H1 (cell line): ENCODE data around the gene NMNAT3. TPM values are rescaled to one million over a fixed set of nuclear protein-coding genes. Genes with fewer than 3 reads are reported as not detected.

Experiments used
- CTCF ChIA-PET: fragments of 300-600 bp; sonication (Branson Sonifier 250); formaldehyde crosslinking; loops from one replicate; lab custom pipeline; 2021; ENCODE audit not compliant: partially characterized antibody; lab: Charles Lee
- POLR2A ChIA-PET: fragments of 300-600 bp; sonication (Branson Sonifier 250); formaldehyde crosslinking; loops from one replicate; lab custom pipeline; 2021; ENCODE audit warnings: inconsistent platforms; ENCODE audit not compliant: partially characterized antibody; lab: Charles Lee
- DNase-seq, 2 experiments: peaks; one replicate each; pipeline versions ENCODE4 v3.0.0 to v3.0.0-alpha.2; 2010 to 2022; ENCODE audit warnings: low spot score in 2 of 2, low read depth in 1 of 2, mixed read lengths in 1 of 2
- FAIRE-seq: peaks from 2 replicates; lab custom pipeline; 2011; peaks lifted over from hg19 to GRCh38; lab: Jason Lieb, UNC
- H2AFZ ChIP-seq: 2 replicates; pipeline ENCODE4 v1.8.1; 2012; ENCODE audit warnings: low read length, inconsistent platforms
- H2AK5ac ChIP-seq: 2 replicates; pipeline ENCODE4 v1.6.1; 2013; ENCODE audit warnings: low read depth, low read length
- H2BK120ac ChIP-seq: replicated peaks from 2 replicates; pipeline ENCODE3; 2013; ENCODE audit warnings: low read depth, low read length, inconsistent platforms
- H2BK12ac ChIP-seq: 2 replicates; pipeline ENCODE4 v1.6.1; 2013; ENCODE audit warnings: low read depth, low read length
- H2BK15ac ChIP-seq: 2 replicates; pipeline ENCODE4 v1.6.1; 2013; ENCODE audit warnings: low read length
- H2BK20ac ChIP-seq: 2 replicates; pipeline ENCODE4 v1.6.1; 2013; ENCODE audit warnings: low read length
- H2BK5ac ChIP-seq: 2 replicates; pipeline ENCODE4 v1.6.1; 2013; ENCODE audit warnings: low read depth, low read length
- H3K14ac ChIP-seq: 2 replicates; pipeline ENCODE4 v1.6.1; 2013; ENCODE audit warnings: inconsistent platforms; ENCODE audit not compliant: insufficient read length
- H3K18ac ChIP-seq: 2 replicates; pipeline ENCODE4 v1.6.1; 2013; ENCODE audit warnings: low read length; ENCODE audit errors: extremely low read depth
- H3K23ac ChIP-seq: 2 replicates; pipeline ENCODE4 v1.6.1; 2013; ENCODE audit warnings: inconsistent platforms; ENCODE audit not compliant: insufficient read length
- H3K23me2 ChIP-seq: 2 replicates; pipeline ENCODE4 v1.6.1; 2013; ENCODE audit warnings: low read depth, low read length
- H3K27ac ChIP-seq: 2 replicates; pipeline ENCODE4 v1.6.1; 2011; ENCODE audit warnings: low read depth, low read length, inconsistent platforms
- H3K27me3 ChIP-seq, 4 experiments: replicated peaks in 1 of 4; 1 replicate in 1 of 4; 2 replicates in 3 of 4; pipeline versions ENCODE4 v1.6.1 to v1.8.1; 2011 to 2013; ENCODE audit warnings: low read length in 3 of 4, mild to moderate bottlenecking in 3 of 4, inconsistent platforms in 2 of 4, mixed read lengths in 2 of 4, moderate library complexity in 1 of 4; ENCODE audit not compliant: control insufficient read depth in 3 of 4, insufficient read depth in 3 of 4; ENCODE audit errors: extremely low read depth in 1 of 4
- H3K36me3 ChIP-seq, 4 experiments: 2 replicates each; pipeline versions ENCODE4 v1.6.1 to v1.8.1; 2011 to 2013; ENCODE audit warnings: mild to moderate bottlenecking in 4 of 4, low read length in 3 of 4, moderate library complexity in 2 of 4, control low read depth in 1 of 4, inconsistent platforms in 1 of 4; ENCODE audit not compliant: insufficient read depth in 4 of 4, control insufficient read depth in 2 of 4
- H3K4ac ChIP-seq: replicated peaks from 2 replicates; pipeline ENCODE3; 2013; ENCODE audit warnings: low read length, low read depth, mixed read lengths, inconsistent platforms; ENCODE audit not compliant: insufficient read length
- H3K4me1 ChIP-seq, 4 experiments: replicated peaks in 1 of 4; 1 replicate in 1 of 4; 2 replicates in 3 of 4; pipeline versions ENCODE4 v1.6.1 to v1.8.1; 2011 to 2013; ENCODE audit warnings: low read length in 3 of 4, inconsistent platforms in 2 of 4, mixed read lengths in 1 of 4; ENCODE audit not compliant: insufficient read depth in 4 of 4, control insufficient read depth in 3 of 4
- H3K4me2 ChIP-seq, 2 experiments: 2 replicates each; pipeline versions ENCODE4 v1.6.1 to v1.8.1; 2011 to 2013; ENCODE audit warnings: low read depth in 2 of 2, low read length in 2 of 2, control low read depth in 1 of 2, inconsistent platforms in 1 of 2, mild to moderate bottlenecking in 1 of 2; ENCODE audit not compliant: insufficient read depth in 1 of 2
- H3K4me3 ChIP-seq, 4 experiments: fragments of 200-600, 300-600 bp in 1 of 4; sonication (generic), shearing (Covaris generic), sonication (Bioruptor Twin) in 1 of 4; 2 replicates each; pipeline versions ENCODE4 v1.5.1 to v1.8.1; 2011 to 2016; ENCODE audit warnings: low read length in 4 of 4, low read depth in 3 of 4, control low read depth in 2 of 4, inconsistent platforms in 2 of 4, mild to moderate bottlenecking in 2 of 4, mixed read lengths in 1 of 4, moderate library complexity in 1 of 4; ENCODE audit not compliant: insufficient read depth in 2 of 4; ENCODE audit errors: extremely low read depth in 1 of 4
- H3K56ac ChIP-seq: replicated peaks from 2 replicates; pipeline ENCODE3; 2013; ENCODE audit warnings: low read depth, mild to moderate bottlenecking, mixed read lengths, low read length, inconsistent platforms; ENCODE audit not compliant: insufficient read length
- H3K79me1 ChIP-seq: 2 replicates; pipeline ENCODE4 v1.6.1; 2013; ENCODE audit warnings: low read depth, low read length, control low read depth
- H3K79me2 ChIP-seq, 2 experiments: 2 replicates each; pipeline versions ENCODE4 v1.6.1 to v1.8.1; 2012 to 2013; ENCODE audit warnings: low read length in 2 of 2, mild to moderate bottlenecking in 2 of 2, inconsistent platforms in 1 of 2; ENCODE audit not compliant: insufficient read depth in 2 of 2, control insufficient read depth in 1 of 2
- H3K9ac ChIP-seq, 4 experiments: replicated peaks in 1 of 4; 1 replicate in 1 of 4; 2 replicates in 3 of 4; pipeline versions ENCODE4 v1.6.1 to v1.8.1; 2011 to 2013; ENCODE audit warnings: low read depth in 3 of 4, low read length in 3 of 4, control low read depth in 2 of 4, mild to moderate bottlenecking in 2 of 4, moderate library complexity in 2 of 4, inconsistent platforms in 1 of 4; ENCODE audit errors: extremely low read depth in 1 of 4
- H3K9me3 ChIP-seq, 2 experiments: 2 replicates each; pipeline versions ENCODE4 v1.6.1 to v1.8.1; 2012 to 2013; ENCODE audit warnings: mild to moderate bottlenecking in 2 of 2, moderate library complexity in 2 of 2, control low read depth in 1 of 2, inconsistent platforms in 1 of 2, low read depth in 1 of 2, low read length in 1 of 2, mixed read lengths in 1 of 2; ENCODE audit not compliant: insufficient read depth in 2 of 2
- H4K20me1 ChIP-seq, 2 experiments: replicated peaks in 1 of 2; 2 replicates each; pipeline versions ENCODE3 to v1.8.1; 2011 to 2013; ENCODE audit warnings: inconsistent platforms in 2 of 2, low read length in 2 of 2, mild to moderate bottlenecking in 1 of 2; ENCODE audit not compliant: insufficient read depth in 2 of 2, control insufficient read depth in 1 of 2
- H4K5ac ChIP-seq: 2 replicates; pipeline ENCODE4 v1.6.1; 2013; ENCODE audit warnings: low read length, low read depth, mixed read lengths, inconsistent platforms; ENCODE audit not compliant: insufficient read length
- H4K8ac ChIP-seq: 2 replicates; pipeline ENCODE4 v1.8.0; 2013; ENCODE audit warnings: mild to moderate bottlenecking, moderate library complexity, low read length, inconsistent platforms; ENCODE audit not compliant: insufficient read depth; ENCODE audit errors: extremely low read depth
- H4K91ac ChIP-seq: replicated peaks from 2 replicates; pipeline ENCODE3; 2013; ENCODE audit warnings: low read length, mixed read lengths, inconsistent platforms; ENCODE audit not compliant: insufficient read length
- CREB1 ChIP-seq: IDR thresholded peaks from 2 replicates; pipeline ENCODE4 v1.6.1; 2012; ENCODE audit warnings: inconsistent platforms
- FOSL1 ChIP-seq: IDR thresholded peaks from 2 replicates; pipeline ENCODE4 v1.6.1; 2011; ENCODE audit warnings: mild to moderate bottlenecking, low read depth, low read length, moderate library complexity; ENCODE audit not compliant: insufficient read depth
- RXRA ChIP-seq: IDR thresholded peaks from 2 replicates; pipeline ENCODE4 v1.6.1; 2011; ENCODE audit warnings: low read depth, mild to moderate bottlenecking, low read length, moderate library complexity; ENCODE audit not compliant: insufficient read depth
- SRF ChIP-seq: IDR thresholded peaks from 2 replicates; pipeline ENCODE4 v1.6.1; 2011; ENCODE audit warnings: mild to moderate bottlenecking, low read depth, low read length, moderate library complexity
- WGBS, 2 experiments: shearing (Covaris generic) in 1 of 2; methylation state at CpG; one replicate each; pipeline versions ENCODE4 v1.1.6 to v1.1.7; 2013 to 2015; ENCODE audit warnings: low lambda C conversion rate in 2 of 2, mixed read lengths in 2 of 2, inconsistent platforms in 1 of 2, low coverage in 1 of 2, missing lambda C conversion rate in 1 of 2; ENCODE audit not compliant: insufficient replicate concordance in 2 of 2, insufficient coverage in 1 of 2, insufficient read length in 1 of 2; ENCODE audit errors: extremely low coverage in 1 of 2, missing lambda C conversion rate in 1 of 2; 5-methylcytosine and 5-hydroxymethylcytosine counted together
- polyA plus RNA-seq, 7 experiments: library from polyadenylated mRNA; depleted of rRNA in 3 of 7; stranded (reverse) in 5 of 7; unstranded in 2 of 7; fragments of >200 nt in 5 of 7; fragments of 200-250 nt in 2 of 7; gene quantifications; 1 replicate in 5 of 7; 2 replicates in 1 of 7; 4 replicates in 1 of 7; pipeline versions ENCODE4 v1.2.1 to v1.2.3, GENCODE V29; 2011 to 2013; ENCODE audit warnings: missing spikeins in 2 of 7, mixed read lengths in 2 of 7
- total RNA-seq: library from RNA; stranded (reverse); fragmentation: NEBNext Ultra II Directional; extraction: Animal tissue kit (Norgen Biotek cat#: 25700); gene quantifications from 2 replicates; pipeline ENCODE4 v1.2.1, GENCODE V29; 2021

Gene NMNAT3
- total and polyA plus RNA-seq, 2 of the 8 experiments (the other 6 are each of a cell fraction or from before 2014, with no cell fraction given): 4.2 to 4.3 TPM

DNA sequence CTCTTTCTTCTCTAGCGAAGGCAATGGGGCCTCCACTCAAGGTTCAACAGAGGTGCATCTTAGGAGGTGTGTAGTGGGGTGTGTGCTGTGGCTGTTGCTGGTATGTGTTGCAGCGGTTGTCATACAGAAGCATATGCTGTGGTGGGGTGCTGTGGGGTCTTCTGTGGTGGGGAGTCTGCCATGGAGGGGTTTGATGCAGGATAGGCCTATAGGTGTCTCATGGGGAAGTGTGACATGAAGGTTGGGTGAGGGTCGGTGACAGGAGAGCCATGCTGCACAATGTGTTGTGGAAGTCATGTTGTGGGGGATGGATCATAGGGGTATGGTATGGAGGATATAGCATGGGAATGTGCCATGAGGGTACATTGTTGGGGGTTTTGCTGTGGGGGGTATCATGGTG, 20.3 kb downstream of the NMNAT3 start:
- H2AFZ ChIP-seq: no peak overlapping the region
- no peak overlapping the region for H3K4me2 ChIP-seq
- H2BK20ac ChIP-seq: no peak overlapping the region
- no peak overlapping the region for H4K5ac ChIP-seq
- H3K9me3 ChIP-seq: no peaks in the 10 kb centered on the region
- no peak for FAIRE-seq
- CTCF ChIA-PET: no interaction called here
- no peak for TF ChIP-seq SRF
- no peak for TF ChIP-seq CREB1
- no peak for TF ChIP-seq FOSL1
- TF ChIP-seq RXRA: no peak
- TF ChIP-seq, all 59 proteins: peak for 0
- H3K79me1 ChIP-seq: no peaks in the 10 kb centered on the region
- no peak overlapping the region for H3K4me3 ChIP-seq
- H3K36me3 ChIP-seq: no peaks in the 10 kb centered on the region
- H3K27ac ChIP-seq: no peak overlapping the region
- no peak overlapping the region for H4K91ac ChIP-seq
- H4K8ac ChIP-seq: no peak overlapping the region
- POLR2A ChIA-PET: no interaction called here
- no peak overlapping the region for H2BK120ac ChIP-seq
- no peak overlapping the region for H2AK5ac ChIP-seq
- H3K23me2 ChIP-seq: no peaks in the 10 kb centered on the region
- H3K79me2 ChIP-seq: no peaks in the 10 kb centered on the region
- H4K20me1 ChIP-seq: peaks cover 0 to 3% of the 10 kb centered on the region in 2 experiments
- H2BK5ac ChIP-seq: no peak overlapping the region
- no peak for DNase-seq
- 92% methylated on average over 3 of the region's 3 CpGs; no CpG with 5 or more reads in 1 of the 2 experiments for WGBS, 2 experiments
- H3K9ac ChIP-seq: no peak overlapping the region
- H3K18ac ChIP-seq: no peak overlapping the region
- no peak overlapping the region for H2BK15ac ChIP-seq
- peaks cover 3 to 19% (median 11%) of the 10 kb centered on the region in 4 experiments; a peak in 6 of 7 replicates for H3K4me1 ChIP-seq
- H3K23ac ChIP-seq: no peak overlapping the region
- H3K56ac ChIP-seq: no peak overlapping the region
- H3K14ac ChIP-seq: no peak overlapping the region
- H3K27me3 ChIP-seq: no peaks in the 10 kb centered on the region
- H3K4ac ChIP-seq: no peak overlapping the region
- no peak overlapping the region for H2BK12ac ChIP-seq
